ENCODE results near the gene SLC37A1. TPM values are rescaled to one million over a fixed set of nuclear protein-coding genes. Genes with fewer than 3 reads are reported as not detected.

Gene SLC37A1
- total and polyA plus RNA-seq, 2 of the 13 experiments (the other 11 are each of a cell fraction or from before 2014, with no cell fraction given): 0.22 to 0.40 TPM

DNA sequence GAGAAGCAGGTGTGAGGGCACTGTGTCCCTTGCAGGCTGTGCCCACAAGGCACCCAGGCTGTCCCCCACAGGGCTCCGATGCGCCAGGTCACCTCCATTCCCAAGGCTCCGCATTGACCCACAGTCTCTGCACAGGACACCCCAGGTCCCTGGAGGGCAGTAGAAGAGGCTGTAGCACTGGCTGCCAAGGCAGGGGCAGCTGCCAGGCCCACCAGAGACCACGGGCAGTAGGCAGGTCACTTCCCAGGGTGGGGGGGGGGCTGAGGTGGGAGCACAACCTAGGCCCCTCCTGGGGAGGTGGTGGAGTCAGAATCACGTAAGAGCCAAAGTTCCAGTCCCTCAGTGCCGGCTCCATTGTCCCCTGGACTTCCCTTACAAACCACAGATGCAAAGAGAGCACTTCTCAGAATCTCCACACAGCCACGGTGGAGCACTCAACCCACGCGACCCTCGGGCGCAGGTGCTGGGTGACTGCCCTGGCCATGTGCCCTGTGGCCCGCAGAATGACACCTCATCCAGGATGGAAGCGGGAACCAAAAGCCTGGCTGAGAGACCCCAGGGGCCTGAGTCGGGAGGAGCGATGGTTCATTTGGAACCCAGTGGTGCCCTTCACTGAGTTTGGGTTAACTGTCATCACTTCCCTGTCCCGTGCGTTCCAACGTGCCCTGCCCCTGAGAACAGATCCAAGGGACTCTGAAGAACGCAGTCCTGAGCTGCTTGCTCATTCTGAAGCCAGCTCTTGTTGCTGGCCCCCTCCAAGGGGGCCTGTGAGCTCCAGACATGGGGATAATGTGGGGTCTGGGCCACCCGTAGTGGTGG, 70.0 kb downstream of the SLC37A1 start:
- FAIRE-seq (no peak), ATAC-seq (no peak), DNase-seq (ENCODE audit: low spot score) (no peak)
- in situ Hi-C loops (cut with HindIII; ENCODE audit: extremely low pct_ligation_motif_present, low pct_unique_long_range_greater_than_20kb): no loop called here
- Histone ChIP-seq H3K4me3 (replicated peaks in 1 of 3; ENCODE audit: insufficient read depth in 1 of 3, low read depth in 2 of 3, low read length in 3 of 3) (no peak overlapping the region), H3K27me3 (ENCODE audit: control insufficient read depth in 1 of 2, insufficient read depth in 2 of 2, low read length in 2 of 2) (peaks cover 3 to 44% of the 10 kb centered on the region in 2 experiments), H3K27ac (ENCODE audit: extremely low read length, insufficient read depth, low read length) (no peak overlapping the region), H3K9me3 (ENCODE audit: low read length) (no peaks in the 10 kb centered on the region), H2AFZ (ENCODE audit: low read length) (no peak overlapping the region), H3K4me2 (ENCODE audit: low read depth, low read length) (no peak overlapping the region), H3K79me2 (ENCODE audit: insufficient read depth, low read length) (no peaks in the 10 kb centered on the region), H3K9ac (ENCODE audit: insufficient read depth, low read depth, low read length) (no peak overlapping the region), H3K4me1 (ENCODE audit: insufficient read depth, low read length) (0 out of 2 replicates have a peak, but pooled peaks cover 6% of the 10 kb centered on the region), H3K36me3 (replicated peaks in 1 of 2; ENCODE audit: control insufficient read depth in 1 of 2, insufficient read depth in 2 of 2, low read length in 2 of 2) (no peaks in the 10 kb centered on the region), H4K20me1 (ENCODE audit: insufficient read depth, low read length) (no peaks in the 10 kb centered on the region)
- intact Hi-C loops (cut with micrococcal nuclease; ENCODE audit: unreplicated experiment): no loop called here
- POLR2A ChIA-PET: no interaction called here
- no peak for TF ChIP-seq ZNF782 (CRISPR knock-in tag; IDR thresholded peaks at IDR 0.05; ENCODE audit: borderline replicate concordance)
- TF ChIP-seq ZNF879 (CRISPR knock-in tag; IDR thresholded peaks at IDR 0.05): no peak
- no TSS peak for BruUV-seq (replicated peaks)
- CTCF ChIA-PET (ENCODE audit: low intra/inter-chr PET ratio, low total read pairs): no interaction called here
- 65% methylated on average over 13 of the region's 20 CpGs for WGBS (ENCODE audit: low lambda C conversion rate)

DNA sequence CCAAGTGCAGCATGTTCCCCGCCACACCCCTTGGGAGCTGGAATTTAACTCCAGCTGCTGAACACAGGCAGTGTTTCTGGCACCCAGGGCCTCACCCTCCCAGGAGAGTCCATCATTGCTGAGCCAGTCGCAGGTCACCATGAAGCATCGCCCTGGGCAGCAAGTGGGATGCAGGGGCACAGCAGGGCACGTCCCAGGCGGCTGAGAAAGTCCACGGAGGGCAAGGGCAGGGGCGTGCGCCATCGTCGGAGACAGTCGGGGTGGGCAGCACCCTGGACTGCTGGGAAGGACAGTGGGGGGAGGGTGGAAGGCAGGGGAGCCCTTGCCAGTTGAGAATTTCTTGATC, 70.6 kb downstream of the SLC37A1 start:
- H3K9me3 ChIP-seq (ENCODE audit: low read length): no peaks in the 10 kb centered on the region
- no peak overlapping the region for H3K4me2 ChIP-seq (ENCODE audit: low read depth, low read length)
- no peak overlapping the region for H3K4me3 ChIP-seq (replicated peaks in 1 of 3; ENCODE audit: insufficient read depth in 1 of 3, low read depth in 2 of 3, low read length in 3 of 3)
- H2AFZ ChIP-seq (ENCODE audit: low read length): no peak overlapping the region
- intact Hi-C loops (cut with micrococcal nuclease; ENCODE audit: unreplicated experiment): no loop called here
- 58% methylated on average over 11 of the region's 11 CpGs for WGBS (ENCODE audit: low lambda C conversion rate)
- no peaks in the 10 kb centered on the region for H3K36me3 ChIP-seq (replicated peaks in 1 of 2; ENCODE audit: control insufficient read depth in 1 of 2, insufficient read depth in 2 of 2, low read length in 2 of 2)
- TF ChIP-seq, protein P1, sequence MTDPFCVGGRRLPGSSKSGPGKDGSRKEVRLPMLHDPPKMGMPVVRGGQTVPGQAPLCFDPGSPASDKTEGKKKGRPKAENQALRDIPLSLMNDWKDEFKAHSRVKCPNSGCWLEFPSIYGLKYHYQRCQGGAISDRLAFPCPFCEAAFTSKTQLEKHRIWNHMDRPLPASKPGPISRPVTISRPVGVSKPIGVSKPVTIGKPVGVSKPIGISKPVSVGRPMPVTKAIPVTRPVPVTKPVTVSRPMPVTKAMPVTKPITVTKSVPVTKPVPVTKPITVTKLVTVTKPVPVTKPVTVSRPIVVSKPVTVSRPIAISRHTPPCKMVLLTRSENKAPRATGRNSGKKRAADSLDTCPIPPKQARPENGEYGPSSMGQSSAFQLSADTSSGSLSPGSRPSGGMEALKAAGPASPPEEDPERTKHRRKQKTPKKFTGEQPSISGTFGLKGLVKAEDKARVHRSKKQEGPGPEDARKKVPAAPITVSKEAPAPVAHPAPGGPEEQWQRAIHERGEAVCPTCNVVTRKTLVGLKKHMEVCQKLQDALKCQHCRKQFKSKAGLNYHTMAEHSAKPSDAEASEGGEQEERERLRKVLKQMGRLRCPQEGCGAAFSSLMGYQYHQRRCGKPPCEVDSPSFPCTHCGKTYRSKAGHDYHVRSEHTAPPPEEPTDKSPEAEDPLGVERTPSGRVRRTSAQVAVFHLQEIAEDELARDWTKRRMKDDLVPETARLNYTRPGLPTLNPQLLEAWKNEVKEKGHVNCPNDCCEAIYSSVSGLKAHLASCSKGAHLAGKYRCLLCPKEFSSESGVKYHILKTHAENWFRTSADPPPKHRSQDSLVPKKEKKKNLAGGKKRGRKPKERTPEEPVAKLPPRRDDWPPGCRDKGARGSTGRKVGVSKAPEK (CRISPR knock-in tag; IDR thresholded peaks at IDR 0.05; ENCODE audit: borderline replicate concordance): no peak
- TF ChIP-seq ZNF33B (CRISPR knock-in tag; IDR thresholded peaks at IDR 0.05): no peak
- TF ChIP-seq MAFK (conservative IDR thresholded peaks at IDR 0.05 in 1 of 2, IDR thresholded peaks at IDR 0.05 in 1 of 2; ENCODE audit: low read length in 2 of 2): no peak
- no peak for TF ChIP-seq MIXL1 (CRISPR knock-in tag; IDR thresholded peaks at IDR 0.05)
- TF ChIP-seq SAFB2 (CRISPR knock-in tag; IDR thresholded peaks at IDR 0.05; ENCODE audit: borderline replicate concordance, low read depth): no peak
- TF ChIP-seq ZNF569 (CRISPR knock-in tag; IDR thresholded peaks at IDR 0.05; ENCODE audit: borderline replicate concordance): no peak
- TF ChIP-seq FOXJ3 (CRISPR knock-in tag; IDR thresholded peaks at IDR 0.05; ENCODE audit: borderline replicate concordance): no peak
- no peak for TF ChIP-seq CHD2 (IDR thresholded peaks at IDR 0.05; ENCODE audit: low read depth, low read length)
- TF ChIP-seq, protein P2, sequence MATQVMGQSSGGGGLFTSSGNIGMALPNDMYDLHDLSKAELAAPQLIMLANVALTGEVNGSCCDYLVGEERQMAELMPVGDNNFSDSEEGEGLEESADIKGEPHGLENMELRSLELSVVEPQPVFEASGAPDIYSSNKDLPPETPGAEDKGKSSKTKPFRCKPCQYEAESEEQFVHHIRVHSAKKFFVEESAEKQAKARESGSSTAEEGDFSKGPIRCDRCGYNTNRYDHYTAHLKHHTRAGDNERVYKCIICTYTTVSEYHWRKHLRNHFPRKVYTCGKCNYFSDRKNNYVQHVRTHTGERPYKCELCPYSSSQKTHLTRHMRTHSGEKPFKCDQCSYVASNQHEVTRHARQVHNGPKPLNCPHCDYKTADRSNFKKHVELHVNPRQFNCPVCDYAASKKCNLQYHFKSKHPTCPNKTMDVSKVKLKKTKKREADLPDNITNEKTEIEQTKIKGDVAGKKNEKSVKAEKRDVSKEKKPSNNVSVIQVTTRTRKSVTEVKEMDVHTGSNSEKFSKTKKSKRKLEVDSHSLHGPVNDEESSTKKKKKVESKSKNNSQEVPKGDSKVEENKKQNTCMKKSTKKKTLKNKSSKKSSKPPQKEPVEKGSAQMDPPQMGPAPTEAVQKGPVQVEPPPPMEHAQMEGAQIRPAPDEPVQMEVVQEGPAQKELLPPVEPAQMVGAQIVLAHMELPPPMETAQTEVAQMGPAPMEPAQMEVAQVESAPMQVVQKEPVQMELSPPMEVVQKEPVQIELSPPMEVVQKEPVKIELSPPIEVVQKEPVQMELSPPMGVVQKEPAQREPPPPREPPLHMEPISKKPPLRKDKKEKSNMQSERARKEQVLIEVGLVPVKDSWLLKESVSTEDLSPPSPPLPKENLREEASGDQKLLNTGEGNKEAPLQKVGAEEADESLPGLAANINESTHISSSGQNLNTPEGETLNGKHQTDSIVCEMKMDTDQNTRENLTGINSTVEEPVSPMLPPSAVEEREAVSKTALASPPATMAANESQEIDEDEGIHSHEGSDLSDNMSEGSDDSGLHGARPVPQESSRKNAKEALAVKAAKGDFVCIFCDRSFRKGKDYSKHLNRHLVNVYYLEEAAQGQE (IDR thresholded peaks at IDR 0.05; ENCODE audit: borderline replicate concordance in 1 of 2, low read depth in 1 of 2, low read length in 2 of 2): no peak
- no peaks in the 10 kb centered on the region for H3K79me2 ChIP-seq (ENCODE audit: insufficient read depth, low read length)
- FAIRE-seq (no peak), DNase-seq (ENCODE audit: low spot score) (no peak), ATAC-seq (no peak)
- no peak overlapping the region for H3K9ac ChIP-seq (ENCODE audit: insufficient read depth, low read depth, low read length)
- H3K27ac ChIP-seq (ENCODE audit: extremely low read length, insufficient read depth, low read length): no peak overlapping the region
- ChIA-PET CTCF (ENCODE audit: low intra/inter-chr PET ratio, low total read pairs) (no interaction called here), POLR2A (no interaction called here)
- H4K20me1 ChIP-seq (ENCODE audit: insufficient read depth, low read length): no peaks in the 10 kb centered on the region
- no TSS peak for BruUV-seq (replicated peaks)
- 0 out of 2 replicates have a peak, but pooled peaks cover 6% of the 10 kb centered on the region for H3K4me1 ChIP-seq (ENCODE audit: insufficient read depth, low read length)
- in situ Hi-C loops (cut with HindIII; ENCODE audit: extremely low pct_ligation_motif_present, low pct_unique_long_range_greater_than_20kb): no loop called here
- peaks cover 3 to 41% of the 10 kb centered on the region in 2 experiments for H3K27me3 ChIP-seq (ENCODE audit: control insufficient read depth in 1 of 2, insufficient read depth in 2 of 2, low read length in 2 of 2)

All from HepG2 (cell line).